ENCODE data around the gene GPC6.

The GPC6 gene

GRCh38 chr13:93810264-93810663 lies 583.7 kb downstream of the GPC6 start:
- H2BK15ac ChIP-seq (replicated peaks; ENCODE audit: low read depth) = no peak overlapping the region
- H3K27ac ChIP-seq (ENCODE audit: low read depth, low read length) = no peak overlapping the region
- no peak overlapping the region for H3K23ac ChIP-seq (ENCODE audit: low read length)
- no peak overlapping the region for H3K4me2 ChIP-seq (ENCODE audit: low read length)
- no peak for DNase-seq
- peaks cover 2% of the 10 kb centered on the region for H3K4me1 ChIP-seq (ENCODE audit: control insufficient read depth, low read depth, low read length)
- H3K18ac ChIP-seq (ENCODE audit: low read length) = no peak overlapping the region
- no peaks in the 10 kb centered on the region for H3K79me2 ChIP-seq (ENCODE audit: control insufficient read depth, insufficient read depth, low read length)
- no peaks in the 10 kb centered on the region for H3K79me1 ChIP-seq (ENCODE audit: low read length)
- no peaks in the 10 kb centered on the region for H3K27me3 ChIP-seq (ENCODE audit: insufficient read depth, low read length, poor library complexity)
- H4K8ac ChIP-seq (ENCODE audit: low read depth, low read length) = no peak overlapping the region
- no peak overlapping the region for H2BK5ac ChIP-seq (ENCODE audit: low read length)
- no peak overlapping the region for H3K9ac ChIP-seq (ENCODE audit: low read length)
- H3K56ac ChIP-seq (ENCODE audit: low read length) = no peak overlapping the region
- H4K5ac ChIP-seq (ENCODE audit: low read length) = no peak overlapping the region
- H3K36me3 ChIP-seq (ENCODE audit: control insufficient read depth, insufficient read depth, low read length) = no peaks in the 10 kb centered on the region
- H3K4ac ChIP-seq (ENCODE audit: low read depth, low read length) = no peak overlapping the region
- H3K4me3 ChIP-seq (ENCODE audit: low read length) = no peak overlapping the region
- no CpG with 5 or more reads among the region's 4 CpGs for WGBS (ENCODE audit: extremely low coverage, insufficient coverage, low lambda C conversion rate)
- no peak overlapping the region for H2AK5ac ChIP-seq (ENCODE audit: low read length)
- H2BK120ac ChIP-seq (ENCODE audit: low read depth, low read length) = no peak overlapping the region

DNA sequence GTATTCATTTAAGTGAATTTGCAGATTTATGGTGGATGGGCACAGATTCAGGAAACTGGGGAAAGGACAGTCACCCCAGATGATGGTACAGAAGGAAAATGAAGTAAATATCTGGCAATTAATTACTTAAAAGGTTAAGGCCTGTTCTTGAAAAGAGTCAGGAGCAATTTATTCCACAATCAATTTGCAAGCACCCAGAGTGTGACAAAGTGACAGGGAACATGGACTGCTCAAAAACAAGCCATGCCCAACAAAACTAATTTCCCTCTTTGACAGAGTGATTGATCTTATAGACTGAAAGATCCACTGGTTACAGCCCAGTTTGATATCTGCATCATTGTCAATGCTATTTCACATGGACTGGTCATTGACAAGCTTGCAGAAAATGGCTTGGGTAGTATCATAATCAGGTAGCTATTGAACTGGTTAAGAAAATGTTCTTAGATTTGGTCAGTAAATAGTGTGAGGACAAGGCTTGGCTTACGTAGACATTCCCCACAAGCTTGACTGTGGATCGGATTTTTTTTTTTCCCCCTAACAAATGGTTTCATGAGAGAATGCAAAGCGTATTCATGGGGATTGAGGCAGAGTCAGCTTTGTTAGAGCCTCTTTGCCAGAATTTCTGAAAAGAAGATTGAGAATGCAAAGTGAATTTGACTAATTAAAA lies 584.6 kb downstream of the GPC6 start:
- WGBS (ENCODE audit: extremely low coverage, insufficient coverage, low lambda C conversion rate) = no CpG with 5 or more reads among the region's 3 CpGs

GRCh38 chr13:93811738-93812112 lies 585.1 kb downstream of the GPC6 start:
- Histone ChIP-seq H3K18ac (ENCODE audit: low read length) (no peak overlapping the region), H4K5ac (ENCODE audit: low read length) (no peak overlapping the region), H3K4me2 (ENCODE audit: low read length) (no peak overlapping the region), H2BK15ac (replicated peaks; ENCODE audit: low read depth) (no peak overlapping the region), H3K56ac (ENCODE audit: low read length) (no peak overlapping the region), H3K79me1 (ENCODE audit: low read length) (no peaks in the 10 kb centered on the region), H3K27me3 (ENCODE audit: insufficient read depth, low read length, poor library complexity) (no peaks in the 10 kb centered on the region), H3K4me3 (ENCODE audit: low read length) (no peak overlapping the region), H4K8ac (ENCODE audit: low read depth, low read length) (no peak overlapping the region), H3K23ac (ENCODE audit: low read length) (no peak overlapping the region), H3K4me1 (ENCODE audit: control insufficient read depth, low read depth, low read length) (peaks cover 2% of the 10 kb centered on the region), H2BK5ac (ENCODE audit: low read length) (no peak overlapping the region), H3K79me2 (ENCODE audit: control insufficient read depth, insufficient read depth, low read length) (no peaks in the 10 kb centered on the region), H3K9ac (ENCODE audit: low read length) (no peak overlapping the region), H2AK5ac (ENCODE audit: low read length) (no peak overlapping the region), H3K27ac (ENCODE audit: low read depth, low read length) (no peak overlapping the region), H2BK120ac (ENCODE audit: low read depth, low read length) (no peak overlapping the region), H3K36me3 (ENCODE audit: control insufficient read depth, insufficient read depth, low read length) (no peaks in the 10 kb centered on the region), H3K4ac (ENCODE audit: low read depth, low read length) (no peak overlapping the region)
- DNase-seq = no peak
- no CpG with 5 or more reads among the region's 3 CpGs for WGBS (ENCODE audit: extremely low coverage, insufficient coverage, low lambda C conversion rate)

More for the DNA sequence above, 584.6 kb downstream of the GPC6 start:
- no peak overlapping the region for H4K5ac ChIP-seq (ENCODE audit: low read length)
- no peaks in the 10 kb centered on the region for H3K79me2 ChIP-seq (ENCODE audit: control insufficient read depth, insufficient read depth, low read length)
- no peak overlapping the region for H2BK5ac ChIP-seq (ENCODE audit: low read length)
- H3K4me1 ChIP-seq (ENCODE audit: control insufficient read depth, low read depth, low read length) = peaks cover 2% of the 10 kb centered on the region
- H2AK5ac ChIP-seq (ENCODE audit: low read length) = no peak overlapping the region
- H3K23ac ChIP-seq (ENCODE audit: low read length) = no peak overlapping the region
- no peak overlapping the region for H3K4ac ChIP-seq (ENCODE audit: low read depth, low read length)
- H3K4me3 ChIP-seq (ENCODE audit: low read length) = no peak overlapping the region
- no peak overlapping the region for H3K4me2 ChIP-seq (ENCODE audit: low read length)
- no peaks in the 10 kb centered on the region for H3K36me3 ChIP-seq (ENCODE audit: control insufficient read depth, insufficient read depth, low read length)
- H3K27ac ChIP-seq (ENCODE audit: low read depth, low read length) = no peak overlapping the region
- no peak overlapping the region for H4K8ac ChIP-seq (ENCODE audit: low read depth, low read length)
- H3K18ac ChIP-seq (ENCODE audit: low read length) = no peak overlapping the region
- no peak overlapping the region for H2BK120ac ChIP-seq (ENCODE audit: low read depth, low read length)
- no peak overlapping the region for H3K9ac ChIP-seq (ENCODE audit: low read length)
- DNase-seq = no peak
- no peaks in the 10 kb centered on the region for H3K27me3 ChIP-seq (ENCODE audit: insufficient read depth, low read length, poor library complexity)
- no peaks in the 10 kb centered on the region for H3K79me1 ChIP-seq (ENCODE audit: low read length)
- no peak overlapping the region for H2BK15ac ChIP-seq (replicated peaks; ENCODE audit: low read depth)
- no peak overlapping the region for H3K56ac ChIP-seq (ENCODE audit: low read length)

DNA sequence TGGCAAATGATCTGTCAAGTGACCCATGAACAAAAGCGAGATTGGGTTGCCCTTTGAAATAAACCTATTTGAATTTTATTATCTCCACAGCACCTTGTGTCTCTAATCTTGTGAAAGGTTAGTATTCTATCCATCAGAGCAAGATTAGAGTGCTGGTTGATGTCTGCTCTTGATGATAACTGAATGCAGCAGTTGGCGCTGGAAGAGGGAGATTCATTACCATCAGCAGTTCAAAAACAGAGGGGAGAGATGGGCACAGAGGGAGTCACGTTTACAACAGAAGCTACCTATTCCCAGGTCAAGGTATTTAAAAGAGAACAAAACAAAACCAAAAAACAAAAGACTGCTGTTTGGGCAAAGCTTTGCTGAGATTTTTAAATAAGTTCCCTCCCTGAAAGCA lies 588.1 kb downstream of the GPC6 start:
- no CpG with 5 or more reads among the region's 3 CpGs for WGBS (ENCODE audit: extremely low coverage, insufficient coverage, low lambda C conversion rate)
- no peaks in the 10 kb centered on the region for H3K79me2 ChIP-seq (ENCODE audit: control insufficient read depth, insufficient read depth, low read length)
- H4K5ac ChIP-seq (ENCODE audit: low read length) = no peak overlapping the region
- no peak overlapping the region for H2AK5ac ChIP-seq (ENCODE audit: low read length)
- H3K4me1 ChIP-seq (ENCODE audit: control insufficient read depth, low read depth, low read length) = peaks cover 2% of the 10 kb centered on the region
- no peak overlapping the region for H2BK120ac ChIP-seq (ENCODE audit: low read depth, low read length)
- H3K4me3 ChIP-seq (ENCODE audit: low read length) = no peak overlapping the region
- H3K18ac ChIP-seq (ENCODE audit: low read length) = no peak overlapping the region
- no peak overlapping the region for H3K56ac ChIP-seq (ENCODE audit: low read length)
- H2BK5ac ChIP-seq (ENCODE audit: low read length) = no peak overlapping the region
- no peak overlapping the region for H3K9ac ChIP-seq (ENCODE audit: low read length)
- H3K4me2 ChIP-seq (ENCODE audit: low read length) = no peak overlapping the region
- H3K27ac ChIP-seq (ENCODE audit: low read depth, low read length) = no peak overlapping the region
- H3K36me3 ChIP-seq (ENCODE audit: control insufficient read depth, insufficient read depth, low read length) = no peaks in the 10 kb centered on the region
- H2BK15ac ChIP-seq (replicated peaks; ENCODE audit: low read depth) = no peak overlapping the region
- H3K4ac ChIP-seq (ENCODE audit: low read depth, low read length) = no peak overlapping the region
- DNase-seq = peak; percentile 42
- no peak overlapping the region for H3K23ac ChIP-seq (ENCODE audit: low read length)
- H4K8ac ChIP-seq (ENCODE audit: low read depth, low read length) = no peak overlapping the region
- no peaks in the 10 kb centered on the region for H3K27me3 ChIP-seq (ENCODE audit: insufficient read depth, low read length, poor library complexity)
- H3K79me1 ChIP-seq (ENCODE audit: low read length) = no peaks in the 10 kb centered on the region

GRCh38 chr13:93818345-93818744 lies 591.7 kb downstream of the GPC6 start:
- no peak overlapping the region for H2BK15ac ChIP-seq (replicated peaks; ENCODE audit: low read depth)
- H3K4me1 ChIP-seq (ENCODE audit: control insufficient read depth, low read depth, low read length) = no peaks in the 10 kb centered on the region
- no peak overlapping the region for H3K4me3 ChIP-seq (ENCODE audit: low read length)
- peak overlapping the region; percentile 29 for H4K5ac ChIP-seq (ENCODE audit: low read length)
- no peak overlapping the region for H3K27ac ChIP-seq (ENCODE audit: low read depth, low read length)
- no peak overlapping the region for H3K4ac ChIP-seq (ENCODE audit: low read depth, low read length)
- no peaks in the 10 kb centered on the region for H3K79me2 ChIP-seq (ENCODE audit: control insufficient read depth, insufficient read depth, low read length)
- H2BK120ac ChIP-seq (ENCODE audit: low read depth, low read length) = no peak overlapping the region
- H3K23ac ChIP-seq (ENCODE audit: low read length) = no peak overlapping the region
- H3K56ac ChIP-seq (ENCODE audit: low read length) = no peak overlapping the region
- no peaks in the 10 kb centered on the region for H3K27me3 ChIP-seq (ENCODE audit: insufficient read depth, low read length, poor library complexity)
- no peak overlapping the region for H3K4me2 ChIP-seq (ENCODE audit: low read length)
- no peak overlapping the region for H4K8ac ChIP-seq (ENCODE audit: low read depth, low read length)
- H3K36me3 ChIP-seq (ENCODE audit: control insufficient read depth, insufficient read depth, low read length) = no peaks in the 10 kb centered on the region
- no peaks in the 10 kb centered on the region for H3K79me1 ChIP-seq (ENCODE audit: low read length)
- H3K18ac ChIP-seq (ENCODE audit: low read length) = no peak overlapping the region
- no peak overlapping the region for H2BK5ac ChIP-seq (ENCODE audit: low read length)
- no peak overlapping the region for H2AK5ac ChIP-seq (ENCODE audit: low read length)
- peak; percentile 16 for DNase-seq
- no peak overlapping the region for H3K9ac ChIP-seq (ENCODE audit: low read length)
- no CpG with 5 or more reads among the region's 3 CpGs for WGBS (ENCODE audit: extremely low coverage, insufficient coverage, low lambda C conversion rate)

DNA sequence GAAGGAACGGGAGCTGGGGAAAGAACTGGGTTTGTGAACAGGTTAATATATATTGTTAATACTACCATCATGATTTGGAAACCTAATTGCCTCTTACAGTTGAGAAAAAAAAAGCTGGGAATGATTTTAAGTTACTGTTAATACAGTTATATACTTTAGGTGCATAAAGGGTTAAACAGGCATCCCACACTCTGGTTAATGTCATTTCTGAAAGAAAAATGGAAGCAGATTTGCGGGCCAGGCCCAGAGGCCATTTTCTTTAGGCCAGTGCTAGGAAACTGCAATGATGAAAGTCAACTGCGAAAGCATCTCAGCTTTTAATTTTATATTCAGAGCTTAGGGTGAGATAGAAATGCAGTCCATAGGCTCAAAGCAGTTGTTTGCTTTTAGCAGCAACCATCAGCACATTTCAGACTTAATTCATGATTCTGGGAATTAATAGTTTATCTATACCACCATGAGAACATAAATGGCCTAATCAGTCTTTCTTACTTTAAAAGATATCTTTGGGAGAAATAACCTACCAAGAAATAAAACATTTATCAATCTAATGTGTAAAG lies 592.8 kb downstream of the GPC6 start:
- Histone ChIP-seq H3K23ac (ENCODE audit: low read length) (no peak overlapping the region), H3K79me2 (ENCODE audit: control insufficient read depth, insufficient read depth, low read length) (no peaks in the 10 kb centered on the region), H2BK5ac (ENCODE audit: low read length) (no peak overlapping the region), H2BK15ac (replicated peaks; ENCODE audit: low read depth) (no peak overlapping the region), H3K79me1 (ENCODE audit: low read length) (no peaks in the 10 kb centered on the region), H2AK5ac (ENCODE audit: low read length) (no peak overlapping the region), H3K4me1 (ENCODE audit: control insufficient read depth, low read depth, low read length) (peaks cover 1% of the 10 kb centered on the region), H4K8ac (ENCODE audit: low read depth, low read length) (no peak overlapping the region), H3K18ac (ENCODE audit: low read length) (no peak overlapping the region), H3K27me3 (ENCODE audit: insufficient read depth, low read length, poor library complexity) (no peaks in the 10 kb centered on the region), H3K27ac (ENCODE audit: low read depth, low read length) (no peak overlapping the region), H3K9ac (ENCODE audit: low read length) (no peak overlapping the region), H3K56ac (ENCODE audit: low read length) (no peak overlapping the region), H4K5ac (ENCODE audit: low read length) (no peak overlapping the region), H3K36me3 (ENCODE audit: control insufficient read depth, insufficient read depth, low read length) (no peaks in the 10 kb centered on the region), H3K4me3 (ENCODE audit: low read length) (no peak overlapping the region), H3K4me2 (ENCODE audit: low read length) (no peak overlapping the region), H3K4ac (ENCODE audit: low read depth, low read length) (no peak overlapping the region), H2BK120ac (ENCODE audit: low read depth, low read length) (no peak overlapping the region)
- no CpG with 5 or more reads among the region's 3 CpGs for WGBS (ENCODE audit: extremely low coverage, insufficient coverage, low lambda C conversion rate)
- no peak for DNase-seq

All from mesendoderm (in vitro differentiated cells).